Glutamatergic neuron (in vitro differentiated cells): Measurements from ENCODE around the gene ZNF879. TPM values are rescaled to one million over a fixed set of nuclear protein-coding genes. Genes with fewer than 3 reads are reported as not detected.

Experiments
- DNase-seq: peaks from one replicate; pipeline ENCODE4 v3.0.0; 2022
- H3K27ac Mint-ChIP-seq: one replicate; pipeline ENCODE4 v1.8.0; 2020; ENCODE audit warnings: mild to moderate bottlenecking, mixed read lengths, inconsistent platforms; ENCODE audit not compliant: unreplicated experiment
- H3K27me3 Mint-ChIP-seq: one replicate; pipeline ENCODE4 v1.8.0; 2020; ENCODE audit warnings: mild to moderate bottlenecking, moderate library complexity, mixed read lengths, inconsistent platforms; ENCODE audit not compliant: unreplicated experiment
- H3K36me3 Mint-ChIP-seq: one replicate; pipeline ENCODE4 v1.8.0; 2020; ENCODE audit warnings: mild to moderate bottlenecking, mixed read lengths, inconsistent platforms; ENCODE audit not compliant: unreplicated experiment
- H3K4me1 Mint-ChIP-seq: one replicate; pipeline ENCODE4 v1.8.0; 2020; ENCODE audit warnings: mild to moderate bottlenecking, low read depth, mixed read lengths, inconsistent platforms; ENCODE audit not compliant: unreplicated experiment
- H3K4me3 Mint-ChIP-seq: one replicate; pipeline ENCODE4 v1.8.0; 2020; ENCODE audit warnings: mild to moderate bottlenecking, mixed read lengths, inconsistent platforms; ENCODE audit not compliant: unreplicated experiment
- H3K9me3 Mint-ChIP-seq: one replicate; pipeline ENCODE4 v1.8.0; 2020; ENCODE audit warnings: mild to moderate bottlenecking, moderate library complexity, mixed read lengths, inconsistent platforms; ENCODE audit not compliant: unreplicated experiment
- CTCF ChIP-seq: fragments of 200-600 bp; sonication (generic); IDR thresholded peaks from one replicate; pipeline ENCODE4 v1.5.0; 2021; ENCODE audit not compliant: partially characterized antibody, unreplicated experiment
- total RNA-seq: library from RNA; stranded (reverse); fragmentation: NEBNext Ultra II Directional; extraction: Animal tissue kit (Norgen Biotek cat#: 25700); gene quantifications from one replicate; pipeline ENCODE4 v1.2.1, GENCODE V29; 2021; ENCODE audit not compliant: unreplicated experiment

Gene ZNF879
- total RNA-seq, 1 donor from 2014 or later = 5.7 TPM

GRCh38 chr5:178998441-178998840 lies 25.2 kb upstream of the ZNF879 start:
- peaks cover 8% of the 10 kb centered on the region for H3K9me3 Mint-ChIP-seq
- DNase-seq = no peak
- H3K27ac Mint-ChIP-seq = no peak overlapping the region
- no peak overlapping the region for H3K4me3 Mint-ChIP-seq
- H3K27me3 Mint-ChIP-seq = peaks cover 13% of the 10 kb centered on the region
- H3K4me1 Mint-ChIP-seq = peaks cover 3% of the 10 kb centered on the region
- H3K36me3 Mint-ChIP-seq = peaks cover 5% of the 10 kb centered on the region
- no peak for TF ChIP-seq CTCF

- Mint-ChIP-seq H3K27ac (no peak overlapping the region), H3K4me3 (no peak overlapping the region), H3K4me1 (no peaks in the 10 kb centered on the region), H3K27me3 (no peaks in the 10 kb centered on the region), H3K36me3 (peaks cover 6% of the 10 kb centered on the region), H3K9me3 (peaks cover 7% of the 10 kb centered on the region)
- DNase-seq = no peak
- no peak for TF ChIP-seq CTCF
Observed at GRCh38 chr5:179006564-179006963, 17.0 kb upstream of the ZNF879 start.

GRCh38 chr5:179008667-179009066 lies 14.9 kb upstream of the ZNF879 start:
- H3K36me3 Mint-ChIP-seq = peaks cover 12% of the 10 kb centered on the region
- peaks cover 8% of the 10 kb centered on the region for H3K9me3 Mint-ChIP-seq
- no peak overlapping the region for H3K27ac Mint-ChIP-seq
- H3K27me3 Mint-ChIP-seq = no peaks in the 10 kb centered on the region
- no peak for TF ChIP-seq CTCF
- DNase-seq = no peak
- H3K4me3 Mint-ChIP-seq = no peak overlapping the region
- H3K4me1 Mint-ChIP-seq = no peaks in the 10 kb centered on the region

GRCh38 chr5:179033004-179033580 lies 9.5 kb downstream of the ZNF879 start:
- no peak for DNase-seq
- Mint-ChIP-seq H3K36me3 (peaks cover 81% of the 10 kb centered on the region), H3K9me3 (peaks cover 29% of the 10 kb centered on the region), H3K4me3 (no peak overlapping the region), H3K27me3 (no peaks in the 10 kb centered on the region), H3K27ac (no peak overlapping the region), H3K4me1 (no peaks in the 10 kb centered on the region)
- no peak for TF ChIP-seq CTCF

- H3K36me3 Mint-ChIP-seq = no peaks in the 10 kb centered on the region
- no peak for TF ChIP-seq CTCF
- peaks cover 7% of the 10 kb centered on the region for H3K9me3 Mint-ChIP-seq
- H3K4me1 Mint-ChIP-seq = no peaks in the 10 kb centered on the region
- H3K27me3 Mint-ChIP-seq = no peaks in the 10 kb centered on the region
- no peak for DNase-seq
- H3K27ac Mint-ChIP-seq = no peak overlapping the region
- H3K4me3 Mint-ChIP-seq = no peak overlapping the region
Observed at GRCh38 chr5:179044765-179045164, 21.2 kb downstream of the ZNF879 start.
